Keratinocyte (primary cell): ENCODE results near the gene CCDC174. TPM values are rescaled to one million over a fixed set of nuclear protein-coding genes. Genes with fewer than 3 reads are reported as not detected.

Source experiments
- DNase-seq: peaks from one replicate; pipeline ENCODE4 v3.0.0-alpha.2; 2011; ENCODE audit warnings: low read depth, missing footprints, low spot score
- FAIRE-seq: peaks from 2 replicates; lab custom pipeline; 2011; peaks lifted over from hg19 to GRCh38; lab: Jason Lieb, UNC
- H2AFZ ChIP-seq: 2 replicates; pipeline ENCODE4 v1.6.0; 2012; ENCODE audit warnings: low read length, control low read depth, inconsistent platforms; ENCODE audit not compliant: control insufficient read depth
- H3K27ac ChIP-seq: 2 replicates; pipeline ENCODE4 v1.5.1; 2011; ENCODE audit warnings: low read length; ENCODE audit not compliant: control insufficient read depth, insufficient read depth
- H3K27me3 ChIP-seq: 3 replicates; pipeline ENCODE4 v1.6.0; 2011; ENCODE audit warnings: low read length; ENCODE audit not compliant: control insufficient read depth, insufficient read depth; ENCODE audit errors: extremely low read depth
- H3K36me3 ChIP-seq, 2 experiments: 2 replicates in 1 of 2; 3 replicates in 1 of 2; pipeline ENCODE4 v1.5.1; 2011; ENCODE audit warnings: low read length in 2 of 2, mild to moderate bottlenecking in 1 of 2; ENCODE audit not compliant: control insufficient read depth in 2 of 2, insufficient read depth in 2 of 2; ENCODE audit errors: extremely low read depth in 1 of 2
- H3K4me1 ChIP-seq: 3 replicates; pipeline ENCODE4 v1.5.1; 2011; ENCODE audit warnings: low read length; ENCODE audit not compliant: control insufficient read depth, insufficient read depth; ENCODE audit errors: extremely low read depth
- H3K4me2 ChIP-seq: 3 replicates; pipeline ENCODE4 v1.6.0; 2011; ENCODE audit warnings: low read depth, low read length; ENCODE audit not compliant: control insufficient read depth, insufficient read depth; ENCODE audit errors: extremely low read depth
- H3K4me3 ChIP-seq, 3 experiments: fragments of 200-600 bp in 1 of 3; sonication (generic) in 1 of 3; 2 replicates in 2 of 3; 3 replicates in 1 of 3; pipeline ENCODE4 v1.5.1; 2011 to 2016; ENCODE audit warnings: low read length in 3 of 3, mild to moderate bottlenecking in 3 of 3, control low read depth in 2 of 3, inconsistent platforms in 1 of 3, low read depth in 1 of 3, mixed read lengths in 1 of 3, mixed run types in 1 of 3, moderate library complexity in 1 of 3; ENCODE audit not compliant: control insufficient read depth in 2 of 3, insufficient read depth in 2 of 3; ENCODE audit errors: extremely low read depth in 1 of 3
- H3K79me2 ChIP-seq: 2 replicates; pipeline ENCODE4 v1.6.0; 2012; ENCODE audit warnings: low read length; ENCODE audit not compliant: control insufficient read depth, insufficient read depth
- H3K9ac ChIP-seq: 3 replicates; pipeline ENCODE4 v1.6.0; 2011; ENCODE audit warnings: low read length; ENCODE audit not compliant: control insufficient read depth, insufficient read depth; ENCODE audit errors: extremely low read depth
- H3K9me1 ChIP-seq: 3 replicates; pipeline ENCODE4 v1.6.0; 2011; ENCODE audit warnings: low read length; ENCODE audit not compliant: control insufficient read depth, insufficient read depth; ENCODE audit errors: extremely low read depth
- H3K9me3 ChIP-seq: 2 replicates; pipeline ENCODE4 v1.5.1; 2012; ENCODE audit warnings: low read depth, low read length; ENCODE audit not compliant: control insufficient read depth
- H4K20me1 ChIP-seq: 3 replicates; pipeline ENCODE4 v1.6.0; 2011; ENCODE audit warnings: low read length; ENCODE audit not compliant: control insufficient read depth, insufficient read depth; ENCODE audit errors: extremely low read depth
- CTCF ChIP-seq, 3 experiments: IDR thresholded peaks in 1 of 3; conservative IDR thresholded peaks in 1 of 3; optimal IDR thresholded peaks in 1 of 3; 2 replicates in 2 of 3; 3 replicates in 1 of 3; pipeline versions ENCODE3 to v1.5.1; 2011; ENCODE audit warnings: low read length in 3 of 3, mild to moderate bottlenecking in 3 of 3, moderate library complexity in 2 of 3, control low read depth in 1 of 3, inconsistent platforms in 1 of 3; ENCODE audit not compliant: insufficient read depth in 2 of 3; ENCODE audit errors: extremely low read depth in 1 of 3
- EZH2 ChIP-seq: IDR thresholded peaks from one replicate; pipeline ENCODE4 v1.6.1; 2012; ENCODE audit warnings: inconsistent platforms, mild to moderate bottlenecking, low read length, moderate library complexity
- dilution Hi-C: fragments of 300-500 bp; cut with MboI; formaldehyde crosslinking; loops from one replicate; pipeline ENCODE4 v1.7.0; 2020; ENCODE audit warnings: low sequenced_read_pairs; ENCODE audit not compliant: extremely low pct_ligation_motif_present
- polyA plus RNA-seq, 5 experiments: library from polyadenylated mRNA; depleted of rRNA in 3 of 5; stranded (reverse) in 3 of 5; stranded (forward) in 1 of 5; unstranded in 1 of 5; fragments of >200 nt; gene quantifications; 1 replicate in 1 of 5; 2 replicates in 3 of 5; 3 replicates in 1 of 5; pipeline versions ENCODE4 v1.2.1 to v1.2.3, GENCODE V29; 2011 to 2012; ENCODE audit warnings: missing spikeins in 2 of 5, low read depth in 1 of 5, low replicate concordance in 1 of 5

The CCDC174 gene
- polyA plus RNA-seq, 1 donor (not counting 4 experiments of a cell fraction or from before 2014, with no cell fraction given), result 6.2 TPM

- Histone ChIP-seq H3K27ac (no peak overlapping the region), H3K4me2 (peak overlapping the region; percentile 56), H3K4me3 (peak overlapping the region in 1 of 3 experiments; percentile 18), H3K9ac (no peak overlapping the region), H4K20me1 (no peaks in the 10 kb centered on the region), H3K79me2 (no peaks in the 10 kb centered on the region), H2AFZ (no peak overlapping the region), H3K27me3 (peaks cover 36% of the 10 kb centered on the region), H3K9me3 (no peaks in the 10 kb centered on the region), H3K36me3 (no peaks in the 10 kb centered on the region), H3K9me1 (no peaks in the 10 kb centered on the region), H3K4me1 (peaks cover 11% of the 10 kb centered on the region)
- TF ChIP-seq EZH2 (no peak), CTCF (optimal IDR thresholded peaks at IDR 0.05 in 1 of 3, IDR thresholded peaks at IDR 0.05 in 1 of 3, conservative IDR thresholded peaks at IDR 0.05 in 1 of 3; ENCODE audit: extremely low read depth in 1 of 3, insufficient read depth in 2 of 3, low read length in 3 of 3) (no peak)
- DNase-seq (no peak), FAIRE-seq (no peak)
- dilution Hi-C loops, result no loop called here
Observed at GRCh38 chr3:14602804-14603644, 48.5 kb upstream of the CCDC174 start.

DNA sequence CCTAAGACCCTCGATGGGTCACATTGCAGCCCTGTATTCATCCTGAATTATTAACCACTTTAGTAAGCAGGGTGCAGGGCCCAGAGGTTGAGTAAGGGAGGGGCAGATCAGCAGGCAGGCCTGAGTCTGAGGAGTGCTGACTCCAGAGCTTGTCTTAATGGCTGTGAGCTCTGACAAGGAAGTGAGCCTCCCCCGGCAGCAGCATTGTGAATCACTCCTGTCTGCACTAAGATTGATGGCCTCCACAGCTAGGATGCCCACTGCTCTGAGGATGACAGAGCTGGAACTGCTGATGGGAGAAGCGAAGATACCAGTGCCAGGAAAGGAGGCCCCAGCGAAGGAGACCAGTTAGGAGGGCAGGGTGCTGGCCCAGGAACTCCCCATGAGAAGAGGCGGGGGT, 46.5 kb upstream of the CCDC174 start:
- Histone ChIP-seq H3K4me1 (peaks cover 11% of the 10 kb centered on the region), H3K27ac (no peak overlapping the region)

More for the DNA sequence above, 46.5 kb upstream of the CCDC174 start:
- Histone ChIP-seq H3K79me2 (no peaks in the 10 kb centered on the region), H4K20me1 (no peaks in the 10 kb centered on the region), H2AFZ (no peak overlapping the region), H3K9ac (no peak overlapping the region), H3K9me3 (no peaks in the 10 kb centered on the region), H3K9me1 (no peaks in the 10 kb centered on the region), H3K4me3 (no peak overlapping the region), H3K36me3 (no peaks in the 10 kb centered on the region), H3K27me3 (peaks cover 30% of the 10 kb centered on the region), H3K4me2 (no peak overlapping the region)
- FAIRE-seq, result no peak
- no peak for TF ChIP-seq CTCF (optimal IDR thresholded peaks at IDR 0.05 in 1 of 3, IDR thresholded peaks at IDR 0.05 in 1 of 3, conservative IDR thresholded peaks at IDR 0.05 in 1 of 3; ENCODE audit: extremely low read depth in 1 of 3, insufficient read depth in 2 of 3, low read length in 3 of 3)
- no peak for TF ChIP-seq EZH2
- dilution Hi-C loops, result no loop called here
- DNase-seq, result no peak
